Erythroblast (primary cell): ENCODE measurements around the gene CYB561.

Experiments used
- GATA1 ChIP-seq: IDR thresholded peaks from 2 replicates; pipeline ENCODE4 v1.6.1; 2011; ENCODE audit warnings: low read depth, mild to moderate bottlenecking, control low read depth, low read length, moderate library complexity
- POLR2A ChIP-seq: IDR thresholded peaks from 2 replicates; pipeline ENCODE4 v1.6.1; 2011; ENCODE audit warnings: mild to moderate bottlenecking, low read length

DNA sequence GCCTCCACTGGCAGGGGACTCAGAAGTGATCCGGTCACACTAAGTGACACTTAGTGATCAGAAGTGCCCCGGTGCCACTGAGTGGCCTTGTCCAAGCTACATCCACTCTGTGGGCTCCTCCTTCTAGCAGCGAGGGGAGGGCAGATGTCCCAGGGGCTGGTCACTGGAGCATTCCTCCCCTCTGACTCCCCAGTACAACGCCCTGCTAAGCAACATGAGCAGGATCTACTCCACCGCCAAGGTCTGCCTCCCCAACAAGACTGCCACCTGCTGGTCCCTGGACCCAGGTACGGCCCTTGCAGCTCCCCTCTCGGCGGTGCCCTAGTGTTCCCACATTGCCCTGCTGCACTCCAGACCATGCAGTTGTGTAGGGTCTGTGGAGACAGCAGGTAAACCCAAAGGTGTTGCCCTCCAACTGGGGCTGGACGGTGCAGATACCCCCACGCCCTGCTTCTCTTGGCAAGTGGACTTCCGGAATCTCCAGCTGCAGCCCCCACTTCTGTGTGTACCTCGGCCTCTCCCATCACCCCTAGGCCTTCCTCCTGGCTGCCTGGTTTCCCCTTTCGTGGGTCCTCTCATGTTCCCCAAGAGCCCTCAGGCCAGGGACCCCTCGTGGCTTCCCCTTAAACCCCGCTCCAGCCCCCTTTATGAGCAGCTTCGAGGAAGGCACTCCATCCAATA, 32.8 kb upstream of the CYB561 start:
- TF ChIP-seq POLR2A, result no peak
- no peak for TF ChIP-seq GATA1
